HG03571 (cell line): ENCODE results near the gene CENPA.
A peak's percentile ranks its signal among the peaks of the same experiment; 100 is the strongest.
"Not testable (repeated sequence)": the region's sequence is repeated elsewhere in the genome, so short reads cannot be mapped to it uniquely, and the experiment has no call there.

Source experiments
- ATAC-seq: cut with Tn5 transposase; IDR thresholded peaks from one replicate; pipeline ENCODE4 v1.9.1; 2021; ENCODE audit not compliant: unreplicated experiment

Gene CENPA

GRCh38 chr2:26785431-26786206, at the start of gene CENPA:
TSS of gene CENPA (plus strand) at chr2:26786056. CDS start at chr2:26786197, 141 bp downstream.
- ATAC-seq: peak; percentile 97

DNA sequence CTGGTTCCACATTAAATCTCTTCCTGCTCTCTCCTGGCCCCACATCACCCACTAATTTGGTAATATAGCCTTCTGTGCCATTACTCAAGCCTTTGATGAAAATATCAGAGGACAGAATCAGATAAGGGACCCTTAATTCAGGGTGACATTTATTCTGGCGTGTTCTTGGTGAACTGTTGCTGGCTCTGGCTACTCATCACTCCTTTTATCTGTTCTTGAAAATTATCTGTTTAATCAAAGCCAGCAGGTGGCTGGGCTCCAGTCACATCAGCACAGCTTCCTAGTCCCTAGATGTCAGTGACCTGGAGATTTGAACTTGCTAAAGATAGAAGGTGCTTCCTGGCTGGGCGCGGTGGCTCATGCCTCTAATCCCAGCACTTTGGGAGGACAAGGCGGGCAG, 48.6 kb upstream of the CENPA start:
- no peak for ATAC-seq

DNA sequence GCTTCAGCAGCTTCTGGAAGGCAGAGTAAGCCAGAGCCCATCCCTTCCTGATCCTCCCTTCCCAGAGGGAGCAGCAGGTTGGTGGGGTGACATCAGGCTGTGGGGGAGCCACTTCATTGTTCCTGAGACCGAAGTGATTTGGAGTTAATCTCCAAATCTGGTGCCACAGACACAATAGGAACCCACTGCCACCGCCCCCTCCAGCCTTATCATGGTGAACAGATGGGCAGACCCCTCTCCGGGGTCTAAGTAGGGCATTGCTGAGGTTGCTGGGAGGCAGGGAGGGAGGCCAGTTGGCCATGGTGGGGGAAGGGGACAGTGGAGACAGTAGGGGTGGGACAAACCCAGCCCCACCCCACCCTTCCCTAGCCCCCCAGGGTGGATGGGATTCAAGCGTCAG, 47.4 kb upstream of the CENPA start:
- ATAC-seq: no peak

DNA sequence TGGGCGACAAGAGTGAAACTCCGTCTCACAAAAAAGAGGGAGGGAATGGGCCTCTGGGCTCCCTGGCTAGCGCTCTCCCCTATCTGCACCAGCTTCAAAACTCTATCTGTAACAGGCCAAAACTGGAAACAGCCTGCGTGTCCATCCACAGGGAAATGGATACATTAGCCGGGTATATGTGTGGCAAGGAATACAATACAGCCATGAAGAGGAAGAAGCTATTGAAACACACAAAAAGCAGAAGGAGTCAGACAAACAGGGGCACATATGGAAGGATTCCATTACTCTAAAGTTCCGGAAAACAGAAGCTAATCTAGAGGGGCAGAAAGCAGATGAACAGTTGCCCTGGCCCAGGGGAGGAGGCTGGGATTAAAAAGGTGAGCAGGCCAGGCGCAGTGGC, 46.3 kb upstream of the CENPA start:
- ATAC-seq: no peak

- no peak for ATAC-seq
Observed at GRCh38 chr2:26740346-26740745, 45.5 kb upstream of the CENPA start.

DNA sequence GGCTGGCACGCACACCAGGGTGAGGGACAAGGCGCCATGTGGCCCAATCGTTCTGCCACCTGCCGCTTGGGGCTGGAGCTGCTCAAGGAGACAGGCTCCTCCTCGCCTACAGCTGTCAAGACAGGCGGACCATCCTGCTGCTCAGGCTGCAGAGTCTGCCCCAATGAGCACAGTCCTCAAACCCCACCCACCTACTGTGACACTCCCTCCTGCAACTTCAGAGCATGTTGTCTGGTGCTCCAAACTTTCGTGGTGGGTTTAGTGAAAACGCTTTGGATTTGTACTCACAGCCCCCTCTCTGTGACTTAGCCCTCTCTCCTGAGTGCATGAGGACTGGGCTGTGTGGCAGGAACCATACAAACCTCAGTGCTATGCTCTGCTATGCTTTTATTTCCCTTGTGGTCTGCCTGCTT, 45.0 kb upstream of the CENPA start:
- ATAC-seq: no peak

GRCh38 chr2:26742048-26742770, 43.6 kb upstream of the CENPA start:
- ATAC-seq: no peak

- no peak for ATAC-seq
Observed at GRCh38 chr2:26743852-26744251, 42.0 kb upstream of the CENPA start.

DNA sequence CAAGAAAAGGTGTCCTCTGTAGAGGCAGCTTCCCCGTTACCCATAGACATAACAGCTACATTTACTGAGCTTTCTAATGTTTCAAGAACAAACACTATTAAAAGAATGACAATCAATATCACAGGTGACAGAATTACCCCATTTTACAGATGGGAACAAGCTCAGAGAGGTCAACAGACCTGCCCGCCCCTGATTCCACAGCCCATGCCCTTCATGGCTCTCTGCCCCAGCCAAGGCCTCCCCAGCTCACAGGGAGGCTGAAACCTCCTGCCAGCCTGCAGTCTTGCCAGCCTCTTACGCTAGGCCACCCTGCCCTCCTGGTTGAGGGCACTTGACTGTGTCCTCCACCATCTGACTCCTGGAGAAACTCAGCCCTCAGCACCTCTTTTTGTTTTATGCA, 40.9 kb upstream of the CENPA start:
- no peak for ATAC-seq

DNA sequence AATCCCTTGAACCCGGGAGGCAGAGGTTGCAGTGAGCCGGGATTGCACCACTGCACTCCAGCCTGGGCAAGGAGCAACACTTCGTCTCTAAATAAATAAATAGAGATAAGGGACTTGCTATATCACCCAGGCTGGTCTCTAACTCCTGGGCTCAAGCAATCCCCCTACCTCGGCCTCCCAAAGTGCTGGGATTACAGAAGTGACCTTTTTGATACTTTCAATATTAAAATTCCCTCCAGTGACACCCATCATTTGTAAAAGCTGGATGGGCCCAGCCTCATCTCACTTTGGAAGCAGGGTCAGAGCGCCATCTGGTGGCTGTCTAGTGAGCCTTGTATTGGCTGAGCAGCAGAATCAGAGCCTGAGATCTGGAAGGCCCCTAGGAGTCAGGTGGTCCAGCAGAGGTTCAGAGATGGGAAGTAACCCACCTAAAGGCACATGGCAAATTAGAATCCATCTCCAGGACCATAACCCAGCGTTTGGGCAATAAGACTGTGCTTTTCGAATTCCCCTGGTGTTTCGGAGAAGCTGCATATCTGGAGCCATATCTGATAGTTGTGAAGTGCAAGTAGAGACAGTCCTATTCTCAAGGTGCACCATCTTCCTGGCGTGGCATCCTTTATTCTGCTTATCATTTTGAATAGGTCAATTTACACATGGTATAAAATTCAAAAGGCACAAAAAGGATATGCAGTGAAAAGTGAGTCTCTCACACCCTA, 40.1 kb upstream of the CENPA start:
- ATAC-seq: no peak

GRCh38 chr2:26746934-26747333, 38.9 kb upstream of the CENPA start:
- ATAC-seq: no peak

GRCh38 chr2:26749787-26750420, 36.0 kb upstream of the CENPA start:
- not testable (repeated sequence) for ATAC-seq

DNA sequence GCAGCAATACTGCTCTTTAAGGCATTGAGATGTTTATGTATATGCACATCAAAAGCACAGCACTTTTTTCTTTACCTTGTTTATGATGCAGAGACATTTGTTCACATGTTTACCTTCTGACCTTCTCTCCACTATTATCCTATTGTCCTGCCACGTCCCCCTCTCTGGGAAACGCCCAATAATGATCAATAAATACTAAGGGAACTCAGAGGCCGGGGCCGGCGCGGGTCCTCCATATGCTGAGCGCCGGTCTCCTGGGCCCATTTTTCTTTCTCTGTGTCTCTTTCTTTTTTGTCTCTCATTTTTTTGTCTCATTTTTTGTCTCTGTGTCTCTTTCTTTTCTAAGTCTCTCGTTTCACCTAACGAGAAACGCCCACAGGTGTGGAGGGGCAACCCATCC, 35.4 kb upstream of the CENPA start:
- not testable (repeated sequence) for ATAC-seq

DNA sequence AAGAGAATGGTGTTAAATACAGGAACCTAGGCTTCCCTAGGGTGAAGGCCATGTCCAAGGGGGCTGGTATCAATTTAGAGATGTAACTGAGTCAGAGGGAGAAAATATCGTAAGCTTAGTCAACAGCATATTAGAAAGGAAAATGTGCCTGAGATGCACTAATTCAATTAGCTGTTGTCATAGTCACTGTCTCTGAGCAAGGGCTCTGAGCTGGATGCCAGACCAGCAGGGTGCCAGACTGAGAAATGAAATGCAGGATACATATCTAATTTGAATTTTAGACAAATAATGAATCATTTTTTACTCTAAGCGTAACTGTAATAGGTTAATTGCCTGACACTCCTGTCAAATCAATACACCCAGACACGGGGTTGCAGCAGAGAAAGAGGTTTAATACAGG, 33.2 kb upstream of the CENPA start:
- no peak for ATAC-seq

- no peak for ATAC-seq
Observed at GRCh38 chr2:26754539-26754938, 31.3 kb upstream of the CENPA start.

DNA sequence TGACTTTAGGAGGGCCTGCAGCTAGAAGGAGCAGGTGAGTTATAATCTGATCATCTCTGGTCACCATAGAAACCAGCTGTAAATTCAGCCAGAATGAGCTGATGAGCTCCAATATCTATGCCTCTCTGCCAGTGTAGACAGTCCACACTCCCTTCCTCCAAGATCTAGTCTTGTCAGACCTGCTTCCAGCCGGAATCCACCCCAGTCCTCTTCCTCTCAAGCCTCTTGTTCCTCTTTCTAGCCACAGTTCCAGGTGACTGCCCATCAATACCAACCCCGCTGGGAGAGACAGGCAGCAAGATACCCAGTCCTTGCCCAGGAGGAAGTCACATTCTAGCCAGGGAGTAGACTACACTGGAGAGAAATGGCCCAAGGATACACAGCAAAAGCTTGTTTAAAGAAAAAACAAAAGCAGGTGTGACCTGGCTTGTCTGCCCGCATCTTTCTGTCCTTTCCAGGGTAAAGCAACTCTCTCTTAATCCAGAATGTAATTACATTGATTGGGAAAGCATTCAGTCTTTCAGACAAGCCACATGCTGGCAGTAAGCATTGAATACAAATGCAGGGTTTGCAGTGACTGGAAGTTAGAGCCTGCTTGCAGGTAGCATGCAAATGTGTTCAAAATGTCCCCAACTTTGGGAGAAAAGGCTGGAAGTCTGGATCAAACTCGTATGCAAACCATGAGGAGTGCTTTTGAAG, 30.7 kb upstream of the CENPA start:
- ATAC-seq: no peak

- ATAC-seq: no peak
Observed at GRCh38 chr2:26756337-26756736, 29.5 kb upstream of the CENPA start.

GRCh38 chr2:26757873-26758789, 27.7 kb upstream of the CENPA start:
- ATAC-seq: no peak

- ATAC-seq: no peak
Observed at GRCh38 chr2:26758790-26759321, 27.0 kb upstream of the CENPA start.
